NB4 (cell line): Measurements from ENCODE around the gene ABHD4.

ENCODE experiments used
- POLR2A ChIP-seq: IDR thresholded peaks from 2 replicates; pipeline ENCODE4 v1.6.1; 2011; ENCODE audit warnings: mild to moderate bottlenecking; ENCODE audit not compliant: insufficient read length; ENCODE audit errors: extremely low read depth
- TF ChIP-seq, protein P1 (sequence below): IDR thresholded peaks from one replicate; pipeline ENCODE4 v1.5.1; 2012; ENCODE audit warnings: low read depth, low read length

DNA sequence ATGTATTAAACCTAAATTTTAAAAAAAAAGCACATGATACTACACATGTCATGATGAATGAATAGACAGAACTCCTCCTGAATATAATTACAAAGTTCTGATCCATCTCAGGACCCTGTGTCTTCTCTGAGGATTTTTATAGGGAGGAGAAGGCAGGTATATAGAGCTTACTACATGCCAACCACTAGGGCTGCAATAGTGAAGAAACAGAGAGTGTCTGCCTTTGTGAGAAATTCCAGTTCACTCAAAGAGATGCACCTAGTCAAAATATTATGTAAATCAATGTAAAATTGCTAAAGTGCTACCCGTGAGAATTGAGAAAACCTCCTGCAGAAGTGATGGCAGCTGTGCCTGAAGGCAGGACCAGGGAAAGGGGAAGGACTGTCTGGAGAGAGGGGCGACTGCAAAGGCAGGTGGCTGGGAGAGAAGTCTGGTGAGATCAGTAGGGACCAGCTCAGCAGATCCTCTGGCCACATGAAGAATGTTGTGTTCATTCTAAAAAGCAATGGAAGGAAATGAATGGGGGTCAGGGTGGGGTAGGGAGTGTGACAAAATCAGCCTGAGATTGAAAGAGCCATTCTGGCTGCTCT lies 15.1 kb downstream of the ABHD4 start:
- TF ChIP-seq, protein P1, sequence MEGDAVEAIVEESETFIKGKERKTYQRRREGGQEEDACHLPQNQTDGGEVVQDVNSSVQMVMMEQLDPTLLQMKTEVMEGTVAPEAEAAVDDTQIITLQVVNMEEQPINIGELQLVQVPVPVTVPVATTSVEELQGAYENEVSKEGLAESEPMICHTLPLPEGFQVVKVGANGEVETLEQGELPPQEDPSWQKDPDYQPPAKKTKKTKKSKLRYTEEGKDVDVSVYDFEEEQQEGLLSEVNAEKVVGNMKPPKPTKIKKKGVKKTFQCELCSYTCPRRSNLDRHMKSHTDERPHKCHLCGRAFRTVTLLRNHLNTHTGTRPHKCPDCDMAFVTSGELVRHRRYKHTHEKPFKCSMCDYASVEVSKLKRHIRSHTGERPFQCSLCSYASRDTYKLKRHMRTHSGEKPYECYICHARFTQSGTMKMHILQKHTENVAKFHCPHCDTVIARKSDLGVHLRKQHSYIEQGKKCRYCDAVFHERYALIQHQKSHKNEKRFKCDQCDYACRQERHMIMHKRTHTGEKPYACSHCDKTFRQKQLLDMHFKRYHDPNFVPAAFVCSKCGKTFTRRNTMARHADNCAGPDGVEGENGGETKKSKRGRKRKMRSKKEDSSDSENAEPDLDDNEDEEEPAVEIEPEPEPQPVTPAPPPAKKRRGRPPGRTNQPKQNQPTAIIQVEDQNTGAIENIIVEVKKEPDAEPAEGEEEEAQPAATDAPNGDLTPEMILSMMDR: no peak
- TF ChIP-seq POLR2A: no peak
